ENCODE results near the gene FBXO34. TPM values are rescaled to one million over a fixed set of nuclear protein-coding genes. Genes with fewer than 3 reads are reported as not detected.
"Not testable (repeated sequence)": the region's sequence is repeated elsewhere in the genome, so short reads cannot be mapped to it uniquely, and the experiment has no call there.

The FBXO34 gene
- total RNA-seq, 4 donors from 2014 or later, result 26.2 to 55.9 (median 40.7) TPM

- Histone ChIP-seq H3K27ac (peak overlapping the region; percentile 83 to 90 (median 88)), H3K4me1 (peaks cover 32 to 33% of the 10 kb centered on the region in 2 donors), H3K4me3 (peak overlapping the region in 3 of 4 donors; percentile 6 to 44 (median 18)), H3K36me3 (peaks cover 0 to 52% of the 10 kb centered on the region in 2 donors)
- intact Hi-C loops (cut with DNase I; ENCODE audit: low total_unique reads); H3K27me3 ChIP-seq; H3K9me3 ChIP-seq; in situ Hi-C loops (cut with MboI; ENCODE audit: low sequenced_read_pairs in 4 of 4): not testable (repeated sequence)
- DNase-seq (peak; percentile 33 to 74), ATAC-seq (peak; percentile 54 to 61)
- peak in 1 of 2 donors; percentile 20 for TF ChIP-seq POLR2A (IDR thresholded peaks at IDR 0.05)
Measured at GRCh38 chr14:55383056-55383466, 111.8 kb downstream of the FBXO34 start.

- ATAC-seq (peak; percentile 34 to 60), DNase-seq (peak; percentile 21 to 34)
- H3K4me3 ChIP-seq, result peak overlapping the region in 1 of 4 donors; percentile 6
- peak overlapping the region; percentile 83 to 90 (median 88) for H3K27ac ChIP-seq
- peaks cover 0 to 47% of the 10 kb centered on the region in 2 donors for H3K36me3 ChIP-seq
- intact Hi-C loops (cut with DNase I; ENCODE audit: low total_unique reads) (no loop called here), in situ Hi-C loops (cut with MboI; ENCODE audit: low sequenced_read_pairs in 4 of 4) (no loop called here)
- peaks cover 32 to 38% of the 10 kb centered on the region in 2 donors for H3K4me1 ChIP-seq
- no peaks in the 10 kb centered on the region for H3K27me3 ChIP-seq
- H3K9me3 ChIP-seq, result no peaks in the 10 kb centered on the region
- TF ChIP-seq POLR2A (IDR thresholded peaks at IDR 0.05) (no peak), CTCF (IDR thresholded peaks at IDR 0.05 in 4 of 5, conservative IDR thresholded peaks at IDR 0.05 in 1 of 5) (no peak)
Measured at GRCh38 chr14:55383541-55384140, 112.4 kb downstream of the FBXO34 start.

GRCh38 chr14:55384536-55384935 lies 113.3 kb downstream of the FBXO34 start:
- Histone ChIP-seq H3K27ac (peak overlapping the region; percentile 83 to 90 (median 88)), H3K4me3 (no peak overlapping the region), H3K36me3 (peaks cover 0 to 38% of the 10 kb centered on the region in 2 donors), H3K9me3 (no peaks in the 10 kb centered on the region), H3K27me3 (no peaks in the 10 kb centered on the region), H3K4me1 (peaks cover 35 to 42% of the 10 kb centered on the region in 2 donors)
- in situ Hi-C loops (cut with MboI; ENCODE audit: low sequenced_read_pairs in 4 of 4), result no loop called here
- DNase-seq (no peak), ATAC-seq (no peak)
- no peak for TF ChIP-seq CTCF (IDR thresholded peaks at IDR 0.05 in 4 of 5, conservative IDR thresholded peaks at IDR 0.05 in 1 of 5)
- TF ChIP-seq POLR2A (IDR thresholded peaks at IDR 0.05), result no peak
- intact Hi-C loops (cut with DNase I; ENCODE audit: low total_unique reads), result no loop called here

- Histone ChIP-seq H3K4me3 (no peak overlapping the region), H3K36me3 (peaks cover 0 to 26% of the 10 kb centered on the region in 2 donors), H3K27ac (peak overlapping the region; percentile 83 to 90 (median 88)), H3K4me1 (peaks cover 35 to 42% of the 10 kb centered on the region in 2 donors), H3K9me3 (no peaks in the 10 kb centered on the region), H3K27me3 (no peaks in the 10 kb centered on the region)
- in situ Hi-C loops (cut with MboI; ENCODE audit: low sequenced_read_pairs in 4 of 4), result no loop called here
- intact Hi-C loops (cut with DNase I; ENCODE audit: low total_unique reads), result no loop called here
- ATAC-seq, result no peak
- DNase-seq, result no peak
- TF ChIP-seq POLR2A (IDR thresholded peaks at IDR 0.05) (no peak), CTCF (IDR thresholded peaks at IDR 0.05 in 4 of 5, conservative IDR thresholded peaks at IDR 0.05 in 1 of 5) (no peak)
Measured at GRCh38 chr14:55386037-55386808, 115.0 kb downstream of the FBXO34 start.

GRCh38 chr14:55387121-55387520 lies 115.9 kb downstream of the FBXO34 start:
- intact Hi-C loops (cut with DNase I; ENCODE audit: low total_unique reads), result no loop called here
- DNase-seq (no peak), ATAC-seq (no peak)
- in situ Hi-C loops (cut with MboI; ENCODE audit: low sequenced_read_pairs in 4 of 4), result no loop called here
- Histone ChIP-seq H3K9me3 (no peaks in the 10 kb centered on the region), H3K4me3 (no peak overlapping the region), H3K36me3 (peaks cover 0 to 17% of the 10 kb centered on the region in 2 donors), H3K27ac (peak overlapping the region; percentile 72 to 89 (median 84)), H3K27me3 (no peaks in the 10 kb centered on the region), H3K4me1 (peaks cover 35 to 39% of the 10 kb centered on the region in 2 donors)
- no peak for TF ChIP-seq POLR2A (IDR thresholded peaks at IDR 0.05)
- TF ChIP-seq CTCF (IDR thresholded peaks at IDR 0.05 in 4 of 5, conservative IDR thresholded peaks at IDR 0.05 in 1 of 5), result no peak
